Ramos (cell line): ENCODE measurements around the gene HMGCL.
"Not testable (repeated sequence)": the region's sequence is repeated elsewhere in the genome, so short reads cannot be mapped to it uniquely, and the experiment has no call there.

Experiments used
- in situ Hi-C: fragments of 300-500 bp; cut with MboI; formaldehyde crosslinking; loops from one replicate; pipeline ENCODE4 v1.14.3; 2022; ENCODE audit warnings: low sequenced_read_pairs; ENCODE audit not compliant: unreplicated experiment

Gene HMGCL

GRCh38 chr1:23800400-23801337 lies 24.6 kb downstream of the HMGCL start, which contains the start of gene GALE:
Gene GALE (minus strand): TSS chr1:23800754. CDS start chr1:23799007, 1,747 bp downstream.
- in situ Hi-C loops, result loop anchor here (25.0 kb wide), 1 partner anchor 587 kb away; no protein-coding TSS in a partner anchor

DNA sequence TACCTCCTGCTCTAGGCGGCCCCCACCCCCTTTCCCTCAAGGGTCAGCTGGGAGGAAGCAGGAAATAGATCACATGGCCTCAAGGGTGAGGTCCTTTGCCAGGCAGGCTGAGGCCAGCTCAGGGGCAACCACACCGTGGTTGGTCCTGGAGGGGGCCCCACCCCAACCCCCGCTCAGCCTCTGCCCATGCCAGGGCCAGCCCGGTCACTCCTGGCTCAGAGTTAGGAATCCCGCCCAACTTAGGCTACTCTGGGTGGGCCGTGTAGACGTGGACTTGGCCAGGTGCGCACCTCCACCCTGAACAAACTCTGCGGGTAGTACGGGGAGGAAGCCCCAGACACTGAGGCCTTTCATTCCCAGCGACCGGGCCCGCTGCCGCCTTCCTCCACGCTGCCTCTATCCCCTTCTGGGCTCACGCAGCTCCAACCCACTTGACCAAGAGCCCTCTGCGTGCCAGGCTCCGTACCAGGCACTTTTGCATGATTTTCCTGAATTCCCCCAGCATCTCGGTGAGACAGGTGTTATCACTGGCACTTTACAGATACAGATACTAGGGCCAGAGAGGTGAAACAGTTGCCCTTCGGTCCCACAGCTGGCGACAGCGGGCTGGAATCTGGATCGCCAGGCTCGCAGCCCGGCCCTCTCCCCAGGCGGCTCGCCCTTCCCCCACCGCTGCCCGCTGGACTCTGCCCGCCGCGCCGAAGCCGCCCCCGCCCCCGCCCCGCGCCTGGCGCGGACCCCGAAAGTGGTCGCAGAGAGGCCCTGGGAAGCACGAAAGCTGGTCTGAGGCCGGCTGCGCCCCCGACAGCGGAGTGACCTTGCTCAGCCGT lies 25.4 kb downstream of the HMGCL start:
- in situ Hi-C loops, result loop anchor here (25.0 kb wide), 1 partner anchor 588 kb away; no protein-coding TSS in a partner anchor

- in situ Hi-C loops, result no loop called here
Measured at GRCh38 chr1:23799255-23799569, 26.0 kb downstream of the HMGCL start.

GRCh38 chr1:23798662-23799142 lies 26.5 kb downstream of the HMGCL start:
- in situ Hi-C loops, result no loop called here

- in situ Hi-C loops, result no loop called here
Measured at GRCh38 chr1:23797478-23798448, 27.5 kb downstream of the HMGCL start.

DNA sequence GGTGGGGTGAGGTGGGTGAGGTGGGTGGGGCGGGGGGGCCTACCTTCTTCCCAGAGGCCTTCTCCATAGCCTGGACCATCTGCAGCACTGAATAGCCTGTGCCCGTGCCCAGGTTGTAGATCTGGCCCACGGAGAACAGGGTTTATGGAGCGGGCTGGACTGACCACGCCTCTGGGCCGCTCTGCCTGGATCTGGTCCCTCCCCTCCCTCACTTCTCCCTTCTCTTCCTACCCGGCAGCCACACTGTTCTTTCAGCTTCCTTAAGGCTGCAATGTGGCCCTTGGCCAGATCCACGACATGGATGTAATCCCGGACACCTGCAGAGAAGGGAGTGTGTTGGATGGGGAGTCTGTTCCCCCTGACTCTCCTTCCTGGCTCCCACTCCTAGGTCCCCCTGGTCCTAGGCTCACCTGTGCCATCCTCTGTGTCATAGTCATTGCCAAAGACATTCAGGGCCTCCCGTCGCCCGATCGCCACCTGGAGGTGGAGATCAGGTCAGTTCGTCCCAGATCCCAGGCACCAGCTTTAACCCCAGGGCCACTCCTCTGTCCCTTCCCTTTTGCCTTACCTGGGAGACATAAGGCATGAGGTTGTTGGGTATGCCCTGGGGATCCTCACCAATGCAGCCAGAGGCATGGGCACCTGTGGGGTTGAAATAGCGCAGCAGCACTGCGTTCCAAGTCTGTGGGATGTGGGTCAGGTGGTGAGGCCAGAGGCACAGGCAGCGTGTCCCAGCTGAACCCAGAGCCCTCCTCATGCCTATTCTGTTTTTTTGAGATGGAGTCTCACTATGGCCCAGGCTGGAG lies 28.6 kb downstream of the HMGCL start:
- in situ Hi-C loops, result no loop called here

- in situ Hi-C loops, result no loop called here
Measured at GRCh38 chr1:23795676-23796465, 29.4 kb downstream of the HMGCL start.

- in situ Hi-C loops, result not testable (repeated sequence)
Measured at GRCh38 chr1:23794732-23795182, 30.5 kb downstream of the HMGCL start.

GRCh38 chr1:23793861-23794731 lies 31.1 kb downstream of the HMGCL start:
- in situ Hi-C loops, result no loop called here

DNA sequence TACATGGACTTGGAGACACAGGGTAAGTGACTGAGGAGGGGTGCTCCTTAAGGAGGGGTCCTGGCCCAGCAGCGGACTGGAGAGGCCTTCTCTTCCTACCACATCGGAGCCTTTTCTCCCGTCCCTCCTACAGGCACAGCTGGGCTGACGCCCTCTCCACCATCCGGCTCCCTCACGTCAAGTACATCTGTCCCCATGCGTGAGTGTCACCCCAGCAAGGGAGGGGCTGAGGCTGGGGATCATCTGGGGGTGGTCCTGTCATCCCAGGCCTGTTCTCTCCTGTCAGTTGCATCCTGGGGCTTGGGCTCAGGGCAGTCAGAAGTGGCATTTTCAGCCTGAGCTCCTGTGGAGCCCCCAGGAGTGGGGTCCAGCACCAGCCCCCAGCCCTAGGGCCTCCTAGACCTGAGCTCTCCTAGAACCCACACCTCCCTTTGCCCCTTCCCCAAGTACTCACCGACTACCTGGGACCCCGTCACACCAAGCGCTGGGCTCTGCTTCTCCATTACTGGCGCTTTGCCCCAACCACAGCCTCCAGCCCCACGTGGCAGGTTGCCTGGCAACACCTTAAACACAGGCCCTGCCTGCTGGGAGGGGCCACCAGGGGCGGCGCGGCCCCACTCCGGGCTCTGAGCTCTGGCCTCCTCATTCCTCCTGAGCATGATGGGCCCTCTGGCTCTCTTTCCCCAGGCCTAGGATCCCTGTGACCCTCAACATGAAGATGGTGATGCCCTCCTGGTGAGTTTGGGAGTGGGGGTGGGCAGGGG lies 32.0 kb downstream of the HMGCL start:
- in situ Hi-C loops, result no loop called here

- in situ Hi-C loops, result no loop called here
Measured at GRCh38 chr1:23792151-23792945, 32.9 kb downstream of the HMGCL start.

- in situ Hi-C loops, result no loop called here
Measured at GRCh38 chr1:23791516-23792047, 33.6 kb downstream of the HMGCL start.

- in situ Hi-C loops, result no loop called here
Measured at GRCh38 chr1:23790696-23791515, 34.3 kb downstream of the HMGCL start, which contains the start of gene LYPLA2. Gene LYPLA2 (plus strand): TSS chr1:23791145. CDS start chr1:23792683, 1,538 bp downstream.

DNA sequence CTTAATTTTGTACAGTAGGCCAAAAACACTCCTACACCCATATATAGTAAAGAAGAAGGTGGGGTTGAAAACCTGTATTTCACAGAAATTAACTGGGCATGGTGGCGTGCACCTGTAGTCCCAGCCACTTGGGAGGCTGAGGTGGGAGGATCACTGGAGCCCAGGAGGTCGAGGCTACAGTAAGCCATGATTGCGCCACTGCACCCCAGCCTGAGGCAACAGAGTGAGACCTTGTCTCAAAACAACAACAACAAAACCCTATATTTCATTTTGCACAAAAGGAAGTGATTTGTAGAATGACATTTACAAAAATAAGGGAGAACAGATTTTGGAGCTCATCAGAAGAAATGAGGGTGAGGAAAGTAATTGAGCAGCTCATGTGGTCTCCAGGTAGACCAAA lies 36.5 kb downstream of the HMGCL start:
- in situ Hi-C loops, result no loop called here
